Breast epithelium (tissue), 4 donors: ENCODE results near the gene CEP89. TPM values are rescaled to one million over a fixed set of nuclear protein-coding genes. Genes with fewer than 3 reads are reported as not detected.
"Not testable (repeated sequence)": the region's sequence is repeated elsewhere in the genome, so short reads cannot be mapped to it uniquely, and the experiment has no call there.

ENCODE experiments used
- DNase-seq, 2 donors: peaks; one replicate each; pipeline ENCODE4 v3.0.0-alpha.2; 2019; ENCODE audit warnings: low spot score in 2 of 2
- H3K27ac ChIP-seq, 2 donors: fragments of 200-600 bp; sonication (generic) in 1 of 2; one replicate each; pipeline ENCODE4 v1.5.1; 2016 to 2019; ENCODE audit warnings: mild to moderate bottlenecking in 1 of 2
- H3K27me3 ChIP-seq, 2 donors: fragments of 200-600 bp; sonication (generic) in 1 of 2; one replicate each; pipeline versions ENCODE4 v1.5.1 to v1.6.0; 2017 to 2019; ENCODE audit warnings: control low read depth in 1 of 2, mild to moderate bottlenecking in 1 of 2
- H3K36me3 ChIP-seq: fragments of 200-600 bp; one replicate; pipeline ENCODE4 v1.5.1; 2019
- H3K4me1 ChIP-seq, 2 donors: fragments of 200-600 bp; sonication (generic); one replicate each; pipeline ENCODE4 v1.5.1; 2016 to 2019; ENCODE audit warnings: control low read depth in 1 of 2
- H3K4me3 ChIP-seq, 3 donors: fragments of 200-600 bp; sonication (generic); 1 replicate in 2 of 3; 2 replicates in 1 of 3; pipeline ENCODE4 v1.5.1; 2016 to 2019; ENCODE audit warnings: mild to moderate bottlenecking in 3 of 3, moderate library complexity in 2 of 3
- H3K9me3 ChIP-seq, 2 donors: fragments of 200-600 bp; sonication (generic) in 1 of 2; one replicate each; pipeline ENCODE4 v1.5.1; 2016 to 2019; ENCODE audit warnings: control low read depth in 1 of 2
- CTCF ChIP-seq, 3 donors: fragments of 450-650 bp; IDR thresholded peaks; one replicate each; pipeline ENCODE4 v1.5.1; 2016 to 2017; ENCODE audit warnings: antibody characterized with exemption in 3 of 3, mild to moderate bottlenecking in 3 of 3, moderate library complexity in 3 of 3
- POLR2A ChIP-seq: fragments of 450-650 bp; IDR thresholded peaks from one replicate; pipeline ENCODE4 v1.6.1; 2016; ENCODE audit warnings: antibody characterized with exemption, mild to moderate bottlenecking, moderate library complexity
- POLR2AphosphoS5 ChIP-seq, 3 donors: sonication (generic); formaldehyde crosslinking; IDR thresholded peaks; one replicate each; pipeline ENCODE4 v1.6.1; 2017; ENCODE audit warnings: antibody characterized with exemption in 3 of 3
- intact Hi-C: fragments of 100-400 bp; cut with DNase I; formaldehyde crosslinking; loops from one replicate; pipeline ENCODE4 v1.15.1; 2023; ENCODE audit warnings: low total_unique reads
- total RNA-seq, 3 donors: library from RNA; depleted of rRNA; stranded (reverse); fragments of >200 nt; gene quantifications; one replicate each; pipeline ENCODE4 v1.1.0, GENCODE V29; 2016

The CEP89 gene
- total RNA-seq, 3 donors from 2014 or later = 9.3 to 17.4 (median 16.7) TPM

GRCh38 chr19:32971012-32971595 is 654 bp downstream of the CEP89 start:
- Histone ChIP-seq H3K36me3 (no peaks in the 10 kb centered on the region), H3K27me3 (no peaks in the 10 kb centered on the region), H3K4me3 (peak overlapping the region; percentile 79 to 86 (median 80)), H3K9me3 (no peaks in the 10 kb centered on the region), H3K27ac (no peak overlapping the region), H3K4me1 (peaks cover 0 to 9% of the 10 kb centered on the region in 2 donors)
- no peak for DNase-seq
- intact Hi-C loops = no loop called here
- no peak for TF ChIP-seq POLR2A
- TF ChIP-seq CTCF (IDR thresholded peaks at IDR 0.05) = no peak
- TF ChIP-seq POLR2AphosphoS5 (IDR thresholded peaks at IDR 0.05) = no peak

DNA sequence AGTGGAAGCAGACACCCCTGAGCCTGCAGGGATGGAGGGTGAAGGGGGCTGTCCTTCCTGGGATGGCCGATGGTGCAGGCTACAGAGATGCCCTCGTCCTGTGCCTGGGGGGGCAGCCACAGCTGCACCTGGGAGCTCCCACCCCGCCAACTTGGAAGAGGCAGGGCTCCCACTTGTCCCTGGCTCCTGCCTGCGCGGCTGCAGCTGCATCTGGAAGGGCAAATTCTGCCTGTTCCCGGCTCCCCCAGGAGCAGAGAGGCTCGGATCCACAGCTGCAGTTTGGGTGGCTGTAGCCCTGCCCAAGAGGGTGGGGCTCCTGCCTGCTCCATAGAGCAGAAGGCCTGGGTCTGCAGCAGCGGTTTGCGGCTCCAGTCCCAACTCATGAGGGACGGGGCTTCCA is 2.2 kb downstream of the CEP89 start:
- no peaks in the 10 kb centered on the region for H3K9me3 ChIP-seq
- no peak for TF ChIP-seq POLR2A
- no peak for TF ChIP-seq POLR2AphosphoS5 (IDR thresholded peaks at IDR 0.05)
- TF ChIP-seq CTCF (IDR thresholded peaks at IDR 0.05) = no peak
- no peaks in the 10 kb centered on the region for H3K27me3 ChIP-seq
- H3K36me3 ChIP-seq = no peaks in the 10 kb centered on the region
- H3K4me3 ChIP-seq = no peak overlapping the region
- H3K4me1 ChIP-seq = peaks cover 0 to 9% of the 10 kb centered on the region in 2 donors
- intact Hi-C loops = no loop called here
- H3K27ac ChIP-seq = no peak overlapping the region
- no peak for DNase-seq

DNA sequence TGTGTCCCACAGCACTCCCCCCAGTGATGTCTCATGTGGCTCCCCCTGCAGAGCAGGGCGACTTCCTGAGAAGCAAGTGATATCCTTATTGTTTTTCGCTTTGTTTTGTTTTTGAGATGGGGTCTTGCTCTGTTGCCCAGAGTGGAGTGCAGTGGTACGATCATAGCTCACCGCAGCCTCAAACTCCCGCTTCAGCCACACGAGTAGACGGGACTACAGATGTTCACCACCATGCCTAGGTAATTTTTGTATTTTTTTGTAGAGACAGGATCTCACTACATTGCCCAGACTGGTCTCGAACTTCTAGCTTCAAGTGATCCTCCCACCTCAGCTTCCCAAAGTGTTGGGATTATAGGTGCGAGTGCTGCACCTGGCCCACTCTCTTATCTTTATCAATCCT is 5.0 kb downstream of the CEP89 start:
- Histone ChIP-seq H3K36me3 (no peaks in the 10 kb centered on the region), H3K27me3 (no peaks in the 10 kb centered on the region), H3K9me3 (no peaks in the 10 kb centered on the region), H3K4me1 (peaks cover 0 to 9% of the 10 kb centered on the region in 2 donors), H3K27ac (no peak overlapping the region), H3K4me3 (no peak overlapping the region)
- no peak for TF ChIP-seq CTCF (IDR thresholded peaks at IDR 0.05)
- no peak for TF ChIP-seq POLR2A
- no peak for TF ChIP-seq POLR2AphosphoS5 (IDR thresholded peaks at IDR 0.05)
- DNase-seq = no peak
- intact Hi-C loops = no loop called here

- Histone ChIP-seq H3K4me1 (no peaks in the 10 kb centered on the region), H3K27me3 (no peaks in the 10 kb centered on the region), H3K4me3 (no peak overlapping the region), H3K27ac (no peak overlapping the region), H3K36me3 (peaks cover 7% of the 10 kb centered on the region), H3K9me3 (no peaks in the 10 kb centered on the region)
- DNase-seq = no peak
- intact Hi-C loops = no loop called here
- TF ChIP-seq CTCF (IDR thresholded peaks at IDR 0.05) (no peak), POLR2A (no peak), POLR2AphosphoS5 (IDR thresholded peaks at IDR 0.05) (no peak)
These were observed 26.5 kb downstream of the CEP89 start for GRCh38 chr19:32945260-32945659.

- H3K4me3 ChIP-seq, H3K9me3 ChIP-seq, H3K4me1 ChIP-seq, H3K27ac ChIP-seq, H3K36me3 ChIP-seq, DNase-seq, H3K27me3 ChIP-seq, intact Hi-C loops: not testable (repeated sequence)
These were observed 30.5 kb downstream of the CEP89 start for GRCh38 chr19:32941273-32941672.

DNA sequence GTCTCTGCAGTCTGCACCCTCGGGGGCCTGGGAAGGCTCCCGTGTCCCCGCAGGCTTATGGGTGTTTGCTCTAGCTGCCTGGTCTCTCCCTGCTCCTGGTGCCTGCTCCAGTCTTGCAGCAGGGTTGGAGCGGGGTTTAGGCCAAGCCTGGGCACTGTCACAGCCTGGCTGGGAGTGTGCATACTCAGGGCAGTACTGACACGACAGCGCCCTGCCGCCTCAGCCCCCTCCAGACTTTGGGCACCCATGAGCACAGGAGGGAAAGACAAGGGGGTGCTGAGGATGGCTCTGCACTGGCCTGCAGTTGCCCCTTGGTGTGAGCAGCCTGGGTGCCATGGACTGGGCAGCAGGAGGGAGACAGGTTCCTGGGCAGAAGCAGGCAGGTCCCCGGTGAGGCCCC is 35.7 kb downstream of the CEP89 start:
- no peak for TF ChIP-seq CTCF (IDR thresholded peaks at IDR 0.05)
- no peak for TF ChIP-seq POLR2AphosphoS5 (IDR thresholded peaks at IDR 0.05)
- Histone ChIP-seq H3K4me3 (no peak overlapping the region), H3K27ac (no peak overlapping the region), H3K4me1 (no peaks in the 10 kb centered on the region), H3K9me3 (no peaks in the 10 kb centered on the region), H3K27me3 (no peaks in the 10 kb centered on the region), H3K36me3 (no peaks in the 10 kb centered on the region)
- DNase-seq = no peak
- intact Hi-C loops = no loop called here
